ENCODE results near the gene PML.
"Not testable (repeated sequence)": the region's sequence is repeated elsewhere in the genome, so short reads cannot be mapped to it uniquely, and the experiment has no call there.

PML gene

GRCh38 chr15:73957785-73958184 lies 36.7 kb upstream of the PML start:
- DNase-seq (ENCODE audit: low spot score), result no peak

- DNase-seq (ENCODE audit: low spot score), result no peak
These were observed 35.4 kb upstream of the PML start for GRCh38 chr15:73959012-73959581.

- DNase-seq (ENCODE audit: low spot score), result no peak
These were observed 34.7 kb upstream of the PML start for GRCh38 chr15:73959801-73960200.

- not testable (repeated sequence) for DNase-seq (ENCODE audit: low spot score)
These were observed 33.9 kb upstream of the PML start for GRCh38 chr15:73960472-73961070.

GRCh38 chr15:73962433-73962832 lies 32.1 kb upstream of the PML start:
- DNase-seq (ENCODE audit: low spot score), result no peak

- peak; percentile 79 for DNase-seq (ENCODE audit: low spot score)
These were observed 29.8 kb upstream of the PML start for GRCh38 chr15:73964736-73965093.

- peak; percentile 27 for DNase-seq (ENCODE audit: low spot score)
These were observed 29.3 kb upstream of the PML start for GRCh38 chr15:73965094-73965757.

- DNase-seq (ENCODE audit: low spot score), result peak; percentile 40
These were observed 28.8 kb upstream of the PML start for GRCh38 chr15:73965758-73966113.

- DNase-seq (ENCODE audit: low spot score), result no peak
These were observed 26.1 kb upstream of the PML start for GRCh38 chr15:73968461-73968860.

GRCh38 chr15:73969151-73969759 lies 25.3 kb upstream of the PML start:
- no peak for DNase-seq (ENCODE audit: low spot score)

- DNase-seq (ENCODE audit: low spot score), result peak; percentile 50
These were observed 21.4 kb upstream of the PML start for GRCh38 chr15:73972984-73973682.

GRCh38 chr15:73973683-73974200 lies 20.8 kb upstream of the PML start:
- DNase-seq (ENCODE audit: low spot score), result not testable (repeated sequence)

- not testable (repeated sequence) for DNase-seq (ENCODE audit: low spot score)
These were observed 18.9 kb upstream of the PML start for GRCh38 chr15:73975440-73976125.

- DNase-seq (ENCODE audit: low spot score), result peak; percentile 35
These were observed 15.6 kb upstream of the PML start for GRCh38 chr15:73978896-73979295.

- DNase-seq (ENCODE audit: low spot score), result no peak
These were observed 14.9 kb upstream of the PML start for GRCh38 chr15:73979636-73980035.

GRCh38 chr15:73981761-73982221 lies 12.7 kb upstream of the PML start:
- DNase-seq (ENCODE audit: low spot score), result no peak

- DNase-seq (ENCODE audit: low spot score), result no peak
These were observed 12.1 kb upstream of the PML start for GRCh38 chr15:73982222-73982962.

- no peak for DNase-seq (ENCODE audit: low spot score)
These were observed 11.2 kb upstream of the PML start for GRCh38 chr15:73983211-73983727.

GRCh38 chr15:73983773-73984172 lies 10.7 kb upstream of the PML start:
- no peak for DNase-seq (ENCODE audit: low spot score)

GRCh38 chr15:73984208-73984979 lies 10.1 kb upstream of the PML start:
- no peak for DNase-seq (ENCODE audit: low spot score)
